ENCODE measurements around the gene MIPEP.

- TF ChIP-seq CTCF (IDR thresholded peaks at IDR 0.05): no peak
- no peak for TF ChIP-seq POLR2A (IDR thresholded peaks at IDR 0.05)
Measured at GRCh38 chr13:23788459-23788858, 100.7 kb downstream of the MIPEP start.

Data from thyroid gland (tissue), 4 donors.